ENCODE measurements around the gene SEC14L1.
A peak's percentile ranks its signal among the peaks of the same experiment; 100 is the strongest.
"Not testable (repeated sequence)": the region's sequence is repeated elsewhere in the genome, so short reads cannot be mapped to it uniquely, and the experiment has no call there.

The SEC14L1 gene

DNA sequence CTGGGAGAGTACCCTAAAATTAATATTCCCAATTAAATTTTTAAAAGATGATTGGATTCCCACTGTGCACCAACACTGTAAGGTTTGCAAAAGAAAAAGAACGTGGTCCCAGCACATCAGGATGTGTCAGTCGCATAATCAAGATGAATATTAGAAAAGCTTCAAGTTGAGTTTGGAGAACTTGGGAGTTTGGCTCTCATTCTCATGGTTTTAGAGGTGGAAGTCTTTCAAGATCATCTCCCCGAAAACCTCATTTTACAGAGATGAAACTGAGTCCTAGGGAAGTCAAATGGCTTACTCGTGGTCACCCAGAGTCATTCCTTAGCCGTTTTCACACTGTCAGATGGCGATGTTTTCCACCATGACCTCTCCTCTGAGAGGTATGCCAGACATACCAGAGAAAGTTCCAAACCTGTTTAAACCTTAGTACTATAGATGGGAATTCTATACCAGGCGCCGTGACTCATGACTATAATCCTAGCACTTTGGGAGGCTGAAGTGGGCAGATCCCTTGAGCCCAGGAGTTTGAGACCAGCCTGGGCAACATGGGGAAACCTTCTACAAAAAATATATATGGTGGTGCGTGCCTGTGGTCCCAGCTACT is 1.2 kb downstream of the SEC14L1 start:
- no peak for DNase-seq (ENCODE audit: low read depth)

DNA sequence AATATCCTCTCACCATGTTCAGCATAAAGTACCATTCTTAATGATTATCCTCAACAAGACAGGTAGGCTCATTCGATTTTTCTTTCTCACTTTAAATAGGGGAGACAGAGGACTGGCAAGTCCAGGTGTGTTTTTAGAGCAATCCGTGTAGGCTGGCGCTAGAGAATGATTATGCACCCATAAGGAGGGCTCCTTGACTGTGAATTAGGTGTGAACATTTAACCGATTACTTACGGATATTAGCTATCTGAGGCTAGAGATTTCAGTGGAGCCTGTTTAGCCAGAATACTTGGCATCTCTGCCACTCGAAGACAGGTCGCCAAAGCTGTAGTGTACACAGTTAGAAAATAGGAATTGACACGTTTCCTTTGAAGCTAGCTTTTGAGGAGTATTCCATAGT is 1.9 kb downstream of the SEC14L1 start:
- no peak for DNase-seq (ENCODE audit: low read depth)

DNA sequence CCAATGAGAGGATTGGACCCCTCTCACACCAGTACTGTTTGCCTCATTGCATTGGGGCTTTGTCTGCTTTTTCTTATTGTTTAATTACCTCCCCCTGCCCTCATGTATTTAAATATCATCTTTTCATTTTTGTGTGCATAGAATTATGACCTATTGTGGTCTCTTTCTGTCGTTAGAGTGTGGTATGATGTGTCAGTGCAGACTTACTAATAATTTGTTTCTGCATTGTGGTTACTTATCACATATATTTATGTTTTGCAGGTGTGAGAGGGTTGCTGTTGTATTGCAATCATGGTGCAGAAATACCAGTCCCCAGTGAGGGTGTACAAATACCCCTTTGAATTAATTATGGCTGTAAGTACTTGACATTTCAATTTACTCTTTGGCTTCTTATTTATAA is 2.5 kb downstream of the SEC14L1 start:
- no peak for DNase-seq (ENCODE audit: low read depth)

DNA sequence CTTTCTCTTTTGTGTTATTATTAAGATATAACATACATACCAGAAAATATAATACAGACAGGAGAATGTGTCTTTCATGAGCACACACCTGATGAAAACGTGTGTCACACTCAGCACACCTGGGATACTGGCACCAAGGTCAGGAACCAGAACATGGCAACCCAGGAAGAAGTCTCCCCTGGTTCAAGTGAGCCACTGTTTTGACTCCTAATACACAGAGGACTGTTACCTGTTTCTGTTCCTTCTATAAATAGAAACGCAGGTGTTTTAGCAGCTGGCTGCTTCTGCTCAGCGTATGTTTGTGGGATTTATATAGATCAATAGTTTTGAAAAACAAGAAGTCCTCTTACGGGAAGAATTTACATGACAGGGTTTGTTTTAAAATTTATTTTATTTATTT is 3.5 kb downstream of the SEC14L1 start:
- no peak for DNase-seq (ENCODE audit: low read depth)

DNA sequence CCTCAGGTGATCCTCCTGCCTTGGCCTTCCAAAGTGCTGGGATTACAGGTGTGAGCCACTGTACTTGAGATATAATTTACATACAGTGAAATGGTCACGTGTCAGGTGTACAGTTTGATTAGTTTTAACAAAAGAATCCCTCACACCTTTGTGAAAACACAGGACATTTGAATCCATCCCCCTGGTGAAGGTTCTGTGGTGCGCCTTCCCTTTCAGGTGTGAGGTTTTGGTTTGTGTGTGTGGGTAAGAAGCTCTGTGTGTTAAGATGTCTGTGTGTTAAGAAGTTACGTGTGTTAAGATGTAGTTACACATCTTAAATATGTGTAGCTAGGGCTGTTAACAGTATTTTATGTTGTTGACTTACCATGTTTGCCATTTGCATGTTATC is 4.4 kb downstream of the SEC14L1 start:
- no peak for DNase-seq (ENCODE audit: low read depth)

DNA sequence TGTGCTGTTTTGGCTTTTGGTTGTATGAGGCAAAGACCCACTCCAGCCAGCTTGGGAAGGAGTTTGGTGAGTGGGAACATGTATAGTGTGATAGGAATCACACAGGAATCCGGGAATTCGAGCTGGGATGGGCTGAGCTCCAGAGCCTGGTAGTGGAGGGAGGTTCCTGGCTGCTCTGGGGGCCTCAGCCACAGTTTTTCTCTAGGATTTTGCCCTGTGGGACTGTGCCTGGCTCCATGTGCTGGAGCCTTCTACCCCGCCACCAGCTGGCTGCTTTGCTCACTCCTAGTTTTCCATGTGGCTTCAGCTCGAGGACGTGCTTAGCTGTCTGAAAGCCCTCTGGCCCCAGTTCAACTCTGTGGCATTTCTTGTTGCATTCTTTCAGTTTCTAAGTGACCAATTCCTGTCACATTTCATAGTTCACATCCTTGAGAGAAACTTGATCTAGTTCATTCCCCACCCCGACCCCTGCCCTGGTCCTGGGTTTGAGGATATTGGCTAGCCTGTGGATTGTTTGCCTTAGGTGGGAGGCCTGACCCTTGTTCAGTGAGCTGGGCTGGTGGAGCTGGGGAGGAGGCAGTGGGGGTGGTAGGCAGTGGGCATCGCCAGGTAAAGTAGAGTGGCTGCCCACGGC is 5.0 kb downstream of the SEC14L1 start:
- peak; percentile 70 for DNase-seq (ENCODE audit: low read depth)

DNA sequence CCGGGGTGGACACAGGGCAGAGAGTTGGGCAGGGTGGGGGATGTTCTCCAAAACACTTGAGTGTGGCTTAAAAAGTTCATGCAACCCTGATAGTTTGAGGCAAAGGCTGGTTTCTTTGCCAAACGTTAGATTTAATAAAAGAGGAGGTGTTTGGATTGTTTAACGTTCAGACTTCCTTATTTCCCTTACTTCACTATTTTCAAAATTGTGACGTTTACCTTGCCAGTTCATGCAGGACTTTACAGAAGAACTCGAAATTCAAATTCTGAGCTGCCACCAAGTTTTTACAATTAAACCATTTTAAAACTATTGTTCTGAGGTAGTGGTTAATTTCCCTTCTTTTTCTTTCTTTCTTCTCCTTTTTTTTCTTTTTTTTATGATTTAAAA is 5.5 kb downstream of the SEC14L1 start:
- DNase-seq (ENCODE audit: low read depth) = no peak

DNA sequence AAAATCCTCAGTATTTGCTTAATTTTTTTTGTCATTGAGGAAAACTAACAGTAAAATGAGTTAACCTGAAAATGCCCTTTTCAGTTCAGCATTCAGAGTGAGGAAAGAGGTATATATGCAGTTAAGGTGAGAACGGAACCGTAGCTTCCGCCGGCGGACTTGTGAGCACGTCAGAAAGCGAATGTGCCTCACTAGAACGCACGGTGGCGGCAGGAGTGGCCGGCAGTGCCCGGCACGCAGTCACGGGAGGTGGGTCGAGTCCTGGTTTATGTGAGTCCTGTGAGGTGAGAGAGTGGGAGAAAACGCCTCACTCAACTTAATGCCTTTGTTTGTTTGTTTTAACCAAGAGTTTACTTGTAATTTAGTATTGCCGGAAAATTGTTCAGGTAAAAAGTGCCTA is 6.1 kb downstream of the SEC14L1 start:
- no peak for DNase-seq (ENCODE audit: low read depth)

DNA sequence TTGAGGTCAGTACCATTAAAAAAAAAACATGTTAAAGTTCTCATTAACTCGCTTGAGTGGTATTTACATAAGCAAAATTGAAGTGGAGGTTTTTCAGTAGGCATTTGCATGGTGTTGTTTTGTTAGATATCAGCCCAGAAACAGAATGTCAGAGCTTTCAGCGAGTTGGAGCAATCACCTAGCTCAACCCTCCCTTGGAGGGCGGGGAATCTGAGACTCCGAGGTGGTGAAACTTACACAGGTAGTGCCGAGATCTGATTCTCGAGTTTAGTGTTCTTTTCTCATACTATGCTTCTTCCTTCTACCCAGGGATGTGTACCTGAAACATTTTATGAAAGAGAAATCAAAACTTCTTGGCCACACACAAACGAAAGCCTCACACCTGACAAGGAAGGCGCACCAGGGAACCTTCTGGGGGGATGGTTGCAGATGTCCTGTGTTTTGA is 6.6 kb downstream of the SEC14L1 start:
- no peak for DNase-seq (ENCODE audit: low read depth)

DNA sequence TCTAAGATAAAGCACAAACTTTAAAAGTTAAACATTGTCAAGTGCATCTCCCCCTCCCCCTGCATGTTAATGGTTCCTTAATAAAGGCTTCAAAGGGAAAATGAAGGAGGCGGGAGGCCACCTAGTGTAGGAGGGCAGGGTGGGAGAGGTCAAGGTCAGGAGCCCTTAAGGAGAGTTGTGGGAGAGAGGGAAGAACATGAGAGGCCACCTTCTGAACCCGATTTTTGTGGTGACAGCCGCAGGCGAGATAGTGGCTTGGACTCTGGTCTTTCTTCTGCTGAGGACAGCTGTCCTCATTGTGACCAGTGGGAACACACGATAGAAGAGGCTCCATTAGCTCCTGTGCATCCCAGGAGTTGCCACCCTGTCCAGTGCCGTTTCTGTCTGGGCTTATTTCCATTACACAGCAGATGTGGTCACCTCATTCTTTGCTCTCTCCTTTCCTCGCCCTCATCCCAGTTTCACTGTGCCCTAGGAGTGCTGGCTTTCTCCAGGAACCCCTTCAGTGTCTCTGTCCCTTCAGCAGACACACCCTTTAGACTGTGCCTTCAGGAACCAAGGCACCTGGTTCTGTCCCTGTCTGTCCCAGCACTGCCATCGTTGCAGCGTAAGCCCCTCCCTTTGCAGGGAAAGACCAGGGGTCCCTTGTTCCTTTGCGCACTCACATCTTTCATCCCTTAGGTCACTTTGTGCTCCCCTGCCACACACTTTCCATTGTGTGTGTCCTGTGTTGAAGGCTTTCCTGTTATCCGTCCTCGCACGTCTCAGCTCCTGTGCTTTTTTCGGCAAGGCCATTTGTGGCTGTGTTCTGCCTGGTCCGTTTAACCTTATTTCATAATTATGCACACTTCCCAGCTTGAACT is 7.5 kb downstream of the SEC14L1 start:
- no peak for DNase-seq (ENCODE audit: low read depth)

DNA sequence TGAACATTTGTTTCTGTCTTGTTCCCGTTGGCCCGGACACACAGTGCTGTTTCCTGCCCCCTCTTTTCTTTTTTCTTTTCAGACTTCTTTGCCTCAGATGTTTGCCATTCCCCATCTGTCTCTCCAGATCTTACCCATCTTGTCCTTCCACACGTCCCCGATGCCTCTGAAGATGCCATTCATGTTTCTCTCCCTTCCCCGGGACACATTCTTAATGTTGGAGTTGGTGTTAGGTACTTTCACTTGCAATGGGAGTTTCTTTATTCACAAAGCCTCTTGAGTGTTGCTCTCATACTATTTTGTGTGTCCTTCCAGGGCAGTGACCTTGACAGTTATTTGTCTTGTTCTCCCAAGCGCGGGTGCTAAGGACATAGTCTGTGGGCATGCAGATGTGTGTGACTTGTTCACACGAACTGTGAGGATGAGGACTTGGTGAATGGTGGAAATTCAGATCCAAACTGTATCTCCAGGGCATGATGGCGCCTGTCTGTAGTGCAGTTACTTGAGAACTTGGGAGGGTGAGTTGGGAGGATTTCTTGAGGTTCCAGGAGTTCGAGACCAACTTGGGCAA is 8.3 kb downstream of the SEC14L1 start:
- no peak for DNase-seq (ENCODE audit: low read depth)

DNA sequence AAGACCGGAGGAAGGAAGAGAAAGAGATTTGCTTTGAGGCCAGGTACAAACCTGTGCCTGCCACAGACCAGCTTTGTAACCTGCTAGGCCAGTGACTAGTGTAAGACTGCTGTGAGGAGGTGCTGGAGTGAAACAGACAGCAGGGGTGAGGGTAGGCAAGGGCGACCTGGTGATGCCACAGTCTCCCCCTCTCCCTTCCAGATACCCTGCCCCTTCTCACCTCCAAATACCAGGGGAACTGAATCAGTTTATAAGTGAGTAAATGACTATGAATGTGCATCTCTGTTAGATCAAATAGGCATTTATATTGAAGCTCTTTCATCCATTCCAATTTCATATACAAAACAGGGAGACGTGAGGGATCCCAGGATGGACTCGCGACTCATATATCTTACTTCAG is 9.4 kb downstream of the SEC14L1 start:
- DNase-seq (ENCODE audit: low read depth) = no peak

DNA sequence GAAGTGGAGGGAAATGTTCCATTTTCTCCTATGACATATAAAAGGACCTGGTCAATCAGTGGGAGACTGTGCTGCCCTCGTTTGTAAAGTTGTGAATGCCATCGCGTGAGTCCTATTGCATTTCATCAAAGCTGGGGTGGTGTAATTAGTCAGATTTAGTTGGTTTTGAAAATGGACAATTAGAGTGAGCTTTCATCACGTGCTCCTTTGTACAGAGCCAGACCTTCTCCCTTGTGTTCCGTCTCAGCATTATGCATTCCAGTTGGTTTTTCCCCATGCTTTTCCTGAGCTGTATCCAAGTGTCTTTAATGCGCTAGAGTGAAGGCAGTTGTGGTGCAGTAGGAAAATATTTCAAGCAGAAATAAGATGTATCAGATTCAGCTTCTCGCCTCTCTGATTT is 10.4 kb downstream of the SEC14L1 start:
- no peak for DNase-seq (ENCODE audit: low read depth)

DNA sequence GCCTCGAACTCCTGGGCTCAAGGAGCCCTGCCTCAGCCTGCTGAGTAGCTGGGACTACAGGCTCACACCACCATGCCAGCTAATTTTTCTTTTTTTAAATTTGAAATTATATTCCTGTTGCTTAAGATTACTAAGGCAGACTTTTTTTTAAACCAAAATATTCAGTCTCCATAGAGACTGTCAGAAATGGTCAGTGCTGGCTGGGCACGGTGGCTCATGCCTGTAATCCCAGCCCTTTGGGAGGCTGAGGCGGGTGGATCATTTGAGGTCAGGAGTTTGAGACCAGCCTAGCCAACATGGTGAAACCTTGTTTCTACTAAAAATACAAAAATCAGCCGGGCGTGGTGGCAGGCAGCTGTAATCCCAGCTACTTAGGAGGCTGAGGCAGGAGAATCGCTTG is 11.3 kb downstream of the SEC14L1 start:
- DNase-seq (ENCODE audit: low read depth) = not testable (repeated sequence)

DNA sequence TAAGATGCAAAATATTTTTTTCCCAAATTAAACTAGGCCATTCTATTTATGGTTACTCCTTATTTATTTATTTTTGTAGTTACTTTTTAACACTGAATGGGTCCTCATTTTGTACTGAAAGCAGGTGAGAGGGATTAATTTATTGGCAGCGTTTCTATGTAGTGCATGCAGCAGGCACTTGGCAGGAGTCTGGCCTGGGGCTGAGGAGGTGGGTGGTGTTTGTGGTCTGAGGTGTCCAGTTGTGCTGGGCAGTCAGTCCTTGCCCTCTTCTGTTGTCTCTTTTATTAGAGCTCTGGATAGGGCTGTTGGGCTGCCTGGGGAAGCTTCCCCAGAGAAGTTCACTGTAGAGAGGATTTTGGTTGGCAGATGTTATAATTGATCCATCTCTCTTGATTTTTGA is 12.7 kb downstream of the SEC14L1 start:
- DNase-seq (ENCODE audit: low read depth) = no peak

DNA sequence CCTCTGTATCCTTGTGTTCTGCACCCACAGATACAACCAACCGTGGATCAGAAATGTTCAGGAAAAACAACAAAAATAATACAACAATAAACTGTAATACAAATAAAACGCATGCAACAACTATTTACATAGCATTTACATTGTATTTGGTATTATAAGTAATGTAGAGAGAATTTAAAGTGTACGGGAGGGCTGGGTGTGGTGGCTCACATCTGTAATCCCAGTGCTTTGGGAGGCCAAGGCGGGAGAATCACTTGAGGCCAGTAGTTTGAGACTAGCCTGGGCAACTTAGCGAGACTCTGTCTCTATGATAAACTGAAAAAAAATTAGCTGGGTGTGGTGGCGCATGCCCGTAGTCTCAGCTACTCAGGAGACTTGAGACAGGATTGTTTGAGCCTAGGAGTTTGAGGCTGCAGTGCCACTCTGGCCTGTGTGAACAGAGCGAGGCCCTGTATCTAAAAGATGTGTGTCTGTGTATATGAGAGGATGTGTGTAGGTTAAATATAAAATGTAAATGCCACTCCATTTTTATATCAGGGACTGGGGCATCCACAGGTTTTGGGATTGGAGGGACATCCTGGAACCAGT is 13.3 kb downstream of the SEC14L1 start:
- DNase-seq (ENCODE audit: low read depth) = no peak

DNA sequence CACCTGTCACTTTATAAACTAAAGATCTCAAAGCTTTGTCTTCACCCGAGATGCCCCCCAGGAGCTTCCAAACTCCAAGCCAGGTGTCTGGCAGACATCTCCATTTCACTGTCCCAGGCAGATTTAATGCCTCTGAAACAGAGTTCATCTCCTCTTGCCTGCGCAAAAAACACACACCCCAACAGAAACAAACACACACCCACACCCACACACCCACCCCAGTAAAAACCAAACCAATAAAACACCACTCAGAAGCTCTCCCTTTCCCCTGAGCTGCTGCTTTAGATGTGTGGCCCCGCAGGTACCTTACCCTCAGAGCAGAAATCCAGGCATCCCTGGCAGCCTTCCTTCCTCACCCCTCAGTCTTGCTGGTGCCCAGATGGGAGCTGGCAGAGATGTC is 14.4 kb downstream of the SEC14L1 start:
- DNase-seq (ENCODE audit: low read depth) = no peak

DNA sequence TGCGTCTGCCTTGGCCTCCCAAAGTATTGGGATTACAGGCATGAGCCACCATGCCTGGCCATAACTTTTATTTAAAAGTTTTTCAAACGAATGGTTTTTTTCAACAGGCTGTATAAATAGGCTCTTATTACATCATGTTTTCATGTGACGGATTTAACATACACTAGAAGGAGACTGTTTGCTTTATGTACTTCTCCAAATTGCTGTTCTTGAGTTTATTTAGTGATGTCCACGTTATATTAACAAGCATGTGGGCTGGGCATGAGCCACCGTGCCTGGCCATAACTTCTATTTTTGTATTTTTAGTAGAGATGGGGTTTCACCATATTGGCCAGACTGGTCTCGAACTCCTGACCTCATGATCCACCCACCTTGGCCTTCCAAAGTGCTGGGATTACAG is 17.0 kb downstream of the SEC14L1 start:
- not testable (repeated sequence) for DNase-seq (ENCODE audit: low read depth)

DNA sequence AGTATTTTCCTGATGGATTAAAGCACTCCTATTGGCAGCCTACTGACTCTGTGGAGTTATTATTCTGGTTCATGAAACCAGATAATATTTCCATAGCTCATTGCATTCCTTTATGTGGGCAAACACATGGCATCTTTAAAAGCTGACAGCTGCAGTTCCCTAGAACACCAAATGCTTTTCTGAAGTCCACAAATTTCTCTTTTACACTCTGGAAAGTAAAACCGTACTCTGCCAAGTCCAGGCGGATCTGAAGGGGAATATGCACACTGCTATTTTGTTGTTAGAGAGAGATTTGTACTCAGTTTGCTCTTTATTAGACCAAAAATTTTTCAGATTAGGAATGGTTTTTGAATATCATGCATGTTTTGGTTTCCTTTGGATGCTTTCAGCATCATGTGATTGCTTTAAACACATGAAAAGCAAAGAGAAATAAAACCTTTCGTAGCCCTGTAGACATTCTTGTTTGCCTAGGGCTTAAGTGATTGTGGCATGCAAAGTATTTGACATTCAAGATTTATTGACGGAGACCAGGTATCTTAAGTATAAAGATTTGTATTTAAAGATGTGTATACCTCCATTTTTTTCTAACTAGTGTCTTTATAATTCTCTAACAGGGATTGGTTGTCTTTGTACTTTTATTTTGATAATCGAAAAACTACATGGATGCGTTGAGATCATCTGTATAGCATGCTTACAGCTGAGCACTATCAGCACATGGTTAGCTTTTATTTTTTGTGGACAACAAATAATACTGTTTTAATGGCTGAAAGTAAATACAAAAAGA is 19.5 kb downstream of the SEC14L1 start:
- no peak for DNase-seq (ENCODE audit: low read depth)

DNA sequence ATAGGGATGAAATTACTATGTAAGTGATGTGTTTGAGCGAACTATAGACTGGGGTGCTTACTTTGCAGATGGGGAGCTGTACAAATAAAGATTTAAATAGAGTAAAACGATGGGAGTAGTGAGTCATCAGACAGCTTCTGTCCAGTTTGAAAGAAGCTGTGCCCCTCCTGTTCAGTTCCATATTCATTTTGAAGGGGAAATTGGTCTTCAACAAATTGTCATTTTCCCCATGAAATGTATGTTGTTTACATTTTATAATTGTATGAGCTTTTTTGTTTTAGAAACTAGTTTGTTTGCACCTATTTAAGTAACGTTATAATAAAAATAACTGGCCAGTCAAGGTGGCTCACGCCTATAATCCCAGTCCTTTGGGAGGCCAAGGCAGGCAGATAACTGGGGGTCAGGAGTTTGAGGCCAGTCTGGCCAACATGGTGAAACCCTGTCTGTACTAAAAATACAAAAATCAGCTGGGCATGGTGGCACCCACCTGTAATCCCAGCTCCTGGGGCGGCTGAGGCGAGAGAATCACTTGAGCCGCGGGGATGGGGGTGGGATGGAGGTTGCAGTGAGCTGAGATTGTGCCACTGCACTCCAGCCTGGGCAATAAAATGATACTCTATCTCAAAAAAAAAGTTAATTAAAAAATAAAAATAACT is 20.2 kb downstream of the SEC14L1 start:
- DNase-seq (ENCODE audit: low read depth) = no peak

DNA sequence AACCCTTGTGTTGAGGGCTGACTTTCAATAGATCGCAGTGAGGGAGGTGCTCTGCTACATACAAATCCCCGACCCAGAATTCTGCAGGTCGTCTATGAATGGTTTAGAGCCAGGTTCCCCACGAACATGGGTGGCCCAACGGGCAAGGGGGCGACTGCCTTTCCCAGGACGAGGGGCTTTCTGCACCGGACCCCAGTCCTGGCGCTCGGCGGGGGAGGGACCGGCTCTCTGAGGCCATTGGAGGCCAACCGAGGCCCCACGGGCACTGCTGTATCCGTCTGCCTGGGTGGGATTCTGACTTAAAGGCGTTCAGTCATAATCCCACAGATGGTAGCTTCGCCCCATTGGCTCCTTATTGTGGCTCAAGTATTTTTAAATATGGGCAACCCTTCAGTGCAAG is 21.2 kb downstream of the SEC14L1 start:
- DNase-seq (ENCODE audit: low read depth) = no peak
